Mammary epithelial cell (primary cell): ENCODE data around the gene ALDH8A1.

Source experiments
- CTCF ChIP-seq, 2 donors: IDR thresholded peaks in 1 of 2; conservative IDR thresholded peaks in 1 of 2; 2 replicates each; pipeline ENCODE4 v1.5.1; 2011 to 2012; ENCODE audit warnings: inconsistent platforms in 2 of 2, low read length in 2 of 2, mild to moderate bottlenecking in 2 of 2, control low read depth in 1 of 2, low read depth in 1 of 2; ENCODE audit not compliant: insufficient read depth in 1 of 2; ENCODE audit errors: extremely low read depth in 1 of 2
- EZH2 ChIP-seq: IDR thresholded peaks from 2 replicates; pipeline ENCODE4 v1.6.1; 2012; ENCODE audit warnings: low read length, inconsistent platforms, borderline replicate concordance

- no peak for TF ChIP-seq CTCF (conservative IDR thresholded peaks at IDR 0.05 in 1 of 2, IDR thresholded peaks at IDR 0.05 in 1 of 2; ENCODE audit: extremely low read depth in 1 of 2, insufficient read depth in 1 of 2, low read depth in 1 of 2, low read length in 2 of 2)
- no peak for TF ChIP-seq EZH2
These were observed 46.5 kb downstream of the ALDH8A1 start for GRCh38 chr6:134903448-134903847.
